Left lobe of liver (tissue), 2 donors: ENCODE data around the gene ANO1. TPM values are rescaled to one million over a fixed set of nuclear protein-coding genes. Genes with fewer than 3 reads are reported as not detected.
A peak's percentile ranks its signal among the peaks of the same experiment; 100 is the strongest.
"Not testable (repeated sequence)": the region's sequence is repeated elsewhere in the genome, so short reads cannot be mapped to it uniquely, and the experiment has no call there.

ENCODE experiments used
- ATAC-seq: fragments of 200-7000 bp; cut with Tn5 transposase; one replicate; pipeline ENCODE4 v1.9.1; 2020; ENCODE audit warnings: mild to moderate bottlenecking, moderate library complexity
- DNase-seq: peaks from one replicate; pipeline ENCODE4 v3.0.0-alpha.2; 2020; ENCODE audit warnings: low spot score
- total RNA-seq: library from RNA; stranded (reverse); gene quantifications from one replicate; pipeline ENCODE4 v1.2.1, GENCODE V29; 2021
- donor health status: DM: no; HTN: no; CAD: no; lungs with moderate emphysema.
- donor health status: DM: no; HTN: yes; CAD: no.

Gene ANO1
- total RNA-seq, result 260 TPM

- peak; percentile 47 for ATAC-seq
- no peak for DNase-seq
Observed at GRCh38 chr11:70078095-70078780, at the start of gene ANO1. Gene ANO1, plus strand, starts transcription at chr11:70078317. Its CDS starts 290 bp downstream, at chr11:70078607.

- ATAC-seq, result peak; percentile 91
Observed at GRCh38 chr11:70029115-70029860, 48.8 kb upstream of the ANO1 start.

GRCh38 chr11:70029861-70030380 is 48.2 kb upstream of the ANO1 start:
- ATAC-seq (no peak), DNase-seq (peak; percentile 40)

More at GRCh38 chr11:70029115-70029860, 48.8 kb upstream of the ANO1 start:
- DNase-seq, result peak; percentile 92

- DNase-seq, result peak; percentile 21
- no peak for ATAC-seq
Observed at GRCh38 chr11:70030412-70030811, 47.7 kb upstream of the ANO1 start.

GRCh38 chr11:70031631-70032469 is 46.3 kb upstream of the ANO1 start:
- peak; percentile 35 for DNase-seq

GRCh38 chr11:70032470-70032795 is 45.7 kb upstream of the ANO1 start:
- peak; percentile 21 for DNase-seq
- no peak for ATAC-seq

More at GRCh38 chr11:70031631-70032469, 46.3 kb upstream of the ANO1 start:
- ATAC-seq, result no peak

- ATAC-seq (no peak), DNase-seq (peak; percentile 24)
Observed at GRCh38 chr11:70032943-70033710, 45.0 kb upstream of the ANO1 start.

- ATAC-seq, result no peak
- peak; percentile 38 for DNase-seq
Observed at GRCh38 chr11:70033711-70034070, 44.4 kb upstream of the ANO1 start.

GRCh38 chr11:70034740-70035365 is 43.3 kb upstream of the ANO1 start:
- peak; percentile 77 for DNase-seq
- peak; percentile 86 for ATAC-seq

GRCh38 chr11:70035665-70036064 is 42.5 kb upstream of the ANO1 start:
- not testable (repeated sequence) for DNase-seq, ATAC-seq

GRCh38 chr11:70036971-70037882 is 40.9 kb upstream of the ANO1 start:
- ATAC-seq (no peak), DNase-seq (peak; percentile 40)

GRCh38 chr11:70038034-70038834 is 39.9 kb upstream of the ANO1 start:
- DNase-seq (peak; percentile 26), ATAC-seq (no peak)

- peak; percentile 73 for ATAC-seq
Observed at GRCh38 chr11:70040452-70040851, 37.7 kb upstream of the ANO1 start.

GRCh38 chr11:70040869-70041501 is 37.1 kb upstream of the ANO1 start:
- DNase-seq, result peak; percentile 38

More at GRCh38 chr11:70040452-70040851, 37.7 kb upstream of the ANO1 start:
- DNase-seq, result peak; percentile 51

GRCh38 chr11:70043482-70043881 is 34.6 kb upstream of the ANO1 start:
- ATAC-seq (no peak), DNase-seq (no peak)

More at GRCh38 chr11:70040869-70041501, 37.1 kb upstream of the ANO1 start:
- ATAC-seq, result peak; percentile 44

- DNase-seq (peak; percentile 47), ATAC-seq (peak; percentile 61)
Observed at GRCh38 chr11:70046089-70046488, 32.0 kb upstream of the ANO1 start.

- ATAC-seq, result peak; percentile 62
- DNase-seq, result peak; percentile 46
Observed at GRCh38 chr11:70048279-70049024, 29.7 kb upstream of the ANO1 start.
